ENCODE data around the gene NMUR1.

The NMUR1 gene

GRCh38 chr2:231483398-231484329 lies 46.6 kb downstream of the NMUR1 start:
- no peak for DNase-seq

GRCh38 chr2:231482806-231483391 lies 47.3 kb downstream of the NMUR1 start:
- peak in 1 of 2 experiments; percentile 5 for DNase-seq

- no peak for DNase-seq
Measured at GRCh38 chr2:231480781-231481180, 49.5 kb downstream of the NMUR1 start.

GRCh38 chr2:231479455-231479854 lies 50.8 kb downstream of the NMUR1 start:
- DNase-seq = no peak

- DNase-seq = no peak
Measured at GRCh38 chr2:231476920-231477319, 53.3 kb downstream of the NMUR1 start.

- no peak for DNase-seq
Measured at GRCh38 chr2:231475965-231476364, 54.3 kb downstream of the NMUR1 start.
